Measurements from ENCODE around the gene BCL11A. TPM values are rescaled to one million over a fixed set of nuclear protein-coding genes. Genes with fewer than 3 reads are reported as not detected.

BCL11A gene
- total RNA-seq, 1 donor from 2014 or later = under 0.01 TPM

GRCh38 chr2:60544062-60544461 is 9.4 kb downstream of the BCL11A start:
- no peak for DNase-seq

GRCh38 chr2:60541056-60541651 is 12.3 kb downstream of the BCL11A start:
- no peak for DNase-seq

- DNase-seq = no peak
Measured at GRCh38 chr2:60540074-60540473, 13.4 kb downstream of the BCL11A start.

- DNase-seq = no peak
Measured at GRCh38 chr2:60539140-60539539, 14.3 kb downstream of the BCL11A start.

- DNase-seq = no peak
Measured at GRCh38 chr2:60538101-60538500, 15.4 kb downstream of the BCL11A start.

- no peak for DNase-seq
Measured at GRCh38 chr2:60536746-60537145, 16.7 kb downstream of the BCL11A start.

GRCh38 chr2:60535685-60536312 is 17.7 kb downstream of the BCL11A start:
- DNase-seq = no peak

GRCh38 chr2:60534892-60535684 is 18.4 kb downstream of the BCL11A start:
- DNase-seq = no peak

GRCh38 chr2:60534052-60534685 is 19.3 kb downstream of the BCL11A start:
- no peak for DNase-seq

- no peak for DNase-seq
Measured at GRCh38 chr2:60533101-60534051, 20.1 kb downstream of the BCL11A start.

GRCh38 chr2:60532421-60532820 is 21.0 kb downstream of the BCL11A start:
- DNase-seq = no peak

GRCh38 chr2:60531701-60532133 is 21.7 kb downstream of the BCL11A start:
- no peak for DNase-seq

- no peak for DNase-seq
Measured at GRCh38 chr2:60530660-60531281, 22.7 kb downstream of the BCL11A start.

- DNase-seq = no peak
Measured at GRCh38 chr2:60529785-60530627, 23.4 kb downstream of the BCL11A start.

GRCh38 chr2:60529136-60529784 is 24.2 kb downstream of the BCL11A start:
- no peak for DNase-seq

- DNase-seq = no peak
Measured at GRCh38 chr2:60528281-60529020, 25.0 kb downstream of the BCL11A start.

GRCh38 chr2:60527762-60528161 is 25.7 kb downstream of the BCL11A start:
- no peak for DNase-seq

- no peak for DNase-seq
Measured at GRCh38 chr2:60526623-60527022, 26.8 kb downstream of the BCL11A start.

- DNase-seq = no peak
Measured at GRCh38 chr2:60525899-60526298, 27.6 kb downstream of the BCL11A start.

All from dermis blood vessel endothelial cell (primary cell).